M059J (cell line): ENCODE data around the gene ARMC7. TPM values are rescaled to one million over a fixed set of nuclear protein-coding genes. Genes with fewer than 3 reads are reported as not detected.
"Not testable (repeated sequence)": the region's sequence is repeated elsewhere in the genome, so short reads cannot be mapped to it uniquely, and the experiment has no call there.

Source experiments
- DNase-seq: peaks from one replicate; pipeline ENCODE4 v3.0.0-alpha.2; 2012; ENCODE audit warnings: low read depth
- total RNA-seq: library from RNA; depleted of rRNA; stranded (reverse); fragments of >200 nt; shearing (Covaris generic); gene quantifications from 2 replicates; pipeline ENCODE4 v1.2.3, GENCODE V29; 2014; rRNA removed

The ARMC7 gene
- total RNA-seq, 1 experiment from 2014 or later: 6.1 TPM

GRCh38 chr17:75153780-75154194 lies 44.0 kb downstream of the ARMC7 start:
- DNase-seq: no peak

GRCh38 chr17:75154195-75155106 lies 44.7 kb downstream of the ARMC7 start, which contains the start of gene JPT1:
Gene JPT1 (minus strand): TSS chr17:75154512. CDS start chr17:75154397, 115 bp downstream.
- DNase-seq: peak; percentile 99

- peak; percentile 44 for DNase-seq
Observed at GRCh38 chr17:75155191-75155601, 45.4 kb downstream of the ARMC7 start.

- peak; percentile 43 for DNase-seq
Observed at GRCh38 chr17:75158480-75158879, 48.7 kb downstream of the ARMC7 start.

- DNase-seq: peak; percentile 73
Observed at GRCh38 chr17:75159196-75160031, 49.6 kb downstream of the ARMC7 start.

GRCh38 chr17:75160211-75160610 lies 50.4 kb downstream of the ARMC7 start:
- DNase-seq: no peak

- no peak for DNase-seq
Observed at GRCh38 chr17:75163074-75163473, 53.3 kb downstream of the ARMC7 start.

- not testable (repeated sequence) for DNase-seq
Observed at GRCh38 chr17:75164606-75165005, 54.8 kb downstream of the ARMC7 start.

GRCh38 chr17:75168998-75169397 lies 59.2 kb downstream of the ARMC7 start:
- no peak for DNase-seq

GRCh38 chr17:75173526-75173925 lies 63.8 kb downstream of the ARMC7 start:
- DNase-seq: no peak

GRCh38 chr17:75174996-75175395 lies 65.2 kb downstream of the ARMC7 start:
- no peak for DNase-seq

GRCh38 chr17:75176625-75177024 lies 66.9 kb downstream of the ARMC7 start:
- DNase-seq: no peak

- DNase-seq: no peak
Observed at GRCh38 chr17:75178453-75178852, 68.7 kb downstream of the ARMC7 start.

Other genes starting within 250 kb of the ARMC7 start
- 4.6 and 6.5 TPM in 2 replicates for gene FDXR, start 237.0 kb upstream of the ARMC7 start, total RNA-seq
- not detected in 2 replicates for gene FADS6, start 216.3 kb upstream of the ARMC7 start, total RNA-seq
- not detected in 2 replicates for gene USH1G, start 186.7 kb upstream of the ARMC7 start, total RNA-seq
- not detected in 2 replicates for gene OTOP2, start 185.7 kb upstream of the ARMC7 start, total RNA-seq
- gene OTOP3, start 174.1 kb upstream of the ARMC7 start, total RNA-seq: not detected in 2 replicates
- 0.39 TPM in 1 of 2 replicates, not detected in the other for gene HID1, start 137.2 kb upstream of the ARMC7 start, total RNA-seq
- gene CDR2L, start 122.3 kb upstream of the ARMC7 start, total RNA-seq: 7.0 and 13.6 TPM in 2 replicates
- gene MRPL58, start 97.3 kb upstream of the ARMC7 start, total RNA-seq: 55.7 and 65.0 TPM in 2 replicates
- gene ATP5PD, start 63.0 kb upstream of the ARMC7 start, total RNA-seq: 440 and 491 TPM in 2 replicates
- 18.9 and 25.1 TPM in 2 replicates for gene KCTD2, start 62.7 kb upstream of the ARMC7 start, total RNA-seq
- 0.07 TPM in 1 of 2 replicates, not detected in the other for gene SLC16A5, start 22.0 kb upstream of the ARMC7 start, total RNA-seq
- gene NT5C, start 21.8 kb downstream of the ARMC7 start, total RNA-seq: 28.7 and 39.4 TPM in 2 replicates
- gene JPT1, start 44.5 kb downstream of the ARMC7 start, total RNA-seq: 360 and 365 TPM in 2 replicates
- gene SUMO2, start 73.0 kb downstream of the ARMC7 start, total RNA-seq: 170 and 171 TPM in 2 replicates
- gene NUP85, start 95.7 kb downstream of the ARMC7 start, total RNA-seq: 42.4 and 45.4 TPM in 2 replicates
- 10.2 and 18.1 TPM in 2 replicates for gene GGA3, start 151.6 kb downstream of the ARMC7 start, total RNA-seq
- 36.4 and 44.7 TPM in 2 replicates for gene MRPS7, start 151.9 kb downstream of the ARMC7 start, total RNA-seq
- gene MIF4GD, start 161.3 kb downstream of the ARMC7 start, total RNA-seq: 14.3 and 19.4 TPM in 2 replicates
- 6.7 and 12.5 TPM in 2 replicates for gene SLC25A19, start 179.5 kb downstream of the ARMC7 start, total RNA-seq